HCT116 (cell line): Measurements from ENCODE around the gene FTO. TPM values are rescaled to one million over a fixed set of nuclear protein-coding genes. Genes with fewer than 3 reads are reported as not detected.
A peak's percentile ranks its signal among the peaks of the same experiment; 100 is the strongest.

Experiments used
- ATAC-seq: fragments of 200-7000 bp; cut with Tn5 transposase; 2 replicates; pipeline ENCODE4 v1.9.1; 2020; ENCODE audit warnings: mild to moderate bottlenecking, moderate library complexity
- BruUV-seq: library from RNA; stranded (reverse); fragments of 400-500 nt; replicated peaks from 2 replicates; lab custom pipeline; 2021; lab: Mats Ljungman, UMichigan
- CTCF ChIA-PET: fragments of 300-600 bp; sonication (Branson Sonifier 250); formaldehyde crosslinking; loops from one replicate; lab custom pipeline; 2021; ENCODE audit warnings: antibody characterized with exemption; lab: Charles Lee
- POLR2A ChIA-PET: fragments of 300-600, 350-600 bp; sonication (Branson Sonifier 250); formaldehyde crosslinking; loops from one replicate; lab custom pipeline; 2021; ENCODE audit warnings: antibody characterized with exemption; lab: Charles Lee
- RAD21 ChIA-PET, 2 experiments: fragments of 300-600 bp; sonication (Branson Sonifier 250); formaldehyde crosslinking; loops; one replicate each; lab custom pipeline; 2023; ENCODE audit warnings: low total read pairs in 2 of 2; ENCODE audit not compliant: uncharacterized antibody in 2 of 2, unreplicated experiment in 2 of 2, low non-redundant PET in 1 of 2; lab: Charles Lee
- DNase-seq: peaks from one replicate; pipeline ENCODE4 v3.0.0-alpha.2; 2010; ENCODE audit warnings: low read depth, low spot score
- H2AFZ ChIP-seq: fragments of 200-600 bp; shearing (Covaris generic), sonication (generic); 2 replicates; pipeline ENCODE4 v1.6.1; 2017; ENCODE audit warnings: low read depth, mixed run types, mixed read lengths, antibody characterized with exemption, low read length; ENCODE audit not compliant: poor library complexity, severe bottlenecking
- H3K27ac ChIP-seq: 2 replicates; pipeline ENCODE4 v1.5.1; 2012; ENCODE audit warnings: low read depth, low read length
- H3K27me3 ChIP-seq: fragments of 200-600 bp; sonication (generic); 2 replicates; pipeline ENCODE4 v1.6.1; 2016; ENCODE audit warnings: mixed run types, low read length, mixed read lengths; ENCODE audit not compliant: insufficient read depth
- H3K36me3 ChIP-seq, 2 experiments: fragments of 200-500 bp in 1 of 2; fragments of 200-600 bp in 1 of 2; sonication (Bioruptor generic) in 1 of 2; sonication (generic) in 1 of 2; 2 replicates each; pipeline versions ENCODE4 v1.5.1 to v1.6.1; 2014 to 2016; ENCODE audit warnings: low read length in 2 of 2, inconsistent platforms in 1 of 2, mixed read lengths in 1 of 2, mixed run types in 1 of 2; ENCODE audit not compliant: insufficient read depth in 2 of 2, control insufficient read depth in 1 of 2
- H3K4me1 ChIP-seq, 2 experiments: fragments of 200-600 bp in 1 of 2; sonication (generic) in 1 of 2; 2 replicates each; pipeline versions ENCODE4 v1.5.1 to v1.6.1; 2012 to 2017; ENCODE audit warnings: low read length in 2 of 2, inconsistent platforms in 1 of 2, mild to moderate bottlenecking in 1 of 2, mixed read lengths in 1 of 2, mixed run types in 1 of 2, moderate library complexity in 1 of 2; ENCODE audit not compliant: insufficient read depth in 2 of 2, control insufficient read depth in 1 of 2
- H3K4me2 ChIP-seq: fragments of 200-600 bp; sonication (generic); 2 replicates; pipeline ENCODE4 v1.6.1; 2017; ENCODE audit warnings: mixed run types, low read length, mixed read lengths
- H3K4me3 ChIP-seq, 2 experiments: fragments of 200-600 bp in 1 of 2; sonication (generic) in 1 of 2; replicated peaks in 1 of 2; 2 replicates each; pipeline ENCODE4 v1.5.1; 2011 to 2016; ENCODE audit warnings: low read length in 2 of 2, control low read depth in 1 of 2, low read depth in 1 of 2, mild to moderate bottlenecking in 1 of 2, mixed read lengths in 1 of 2, mixed run types in 1 of 2
- H3K79me2 ChIP-seq: fragments of 200-600 bp; sonication (generic); 2 replicates; pipeline ENCODE4 v1.6.1; 2017; ENCODE audit warnings: mild to moderate bottlenecking, mixed run types, low read length, moderate library complexity, mixed read lengths; ENCODE audit not compliant: insufficient read depth
- H3K9ac ChIP-seq: fragments of 200-600 bp; sonication (generic); 2 replicates; pipeline ENCODE4 v1.6.1; 2016; ENCODE audit warnings: low read length, mixed read lengths
- H3K9me2 ChIP-seq: fragments of 200-600 bp; sonication (generic), shearing (Covaris generic); 2 replicates; pipeline ENCODE4 v1.6.1; 2017; ENCODE audit warnings: mixed run types, mild to moderate bottlenecking, moderate library complexity; ENCODE audit not compliant: insufficient read depth
- H3K9me3 ChIP-seq, 2 experiments: fragments of 200-500 bp in 1 of 2; fragments of 200-600 bp in 1 of 2; sonication (Bioruptor generic) in 1 of 2; sonication (generic) in 1 of 2; 2 replicates each; pipeline ENCODE4 v1.6.1; 2014 to 2017; ENCODE audit warnings: low read length in 2 of 2, mixed read lengths in 2 of 2, inconsistent platforms in 1 of 2, low read depth in 1 of 2, mild to moderate bottlenecking in 1 of 2, mixed run types in 1 of 2, moderate library complexity in 1 of 2; ENCODE audit not compliant: control insufficient read depth in 1 of 2, insufficient read depth in 1 of 2
- H4K20me1 ChIP-seq: fragments of 200-600 bp; sonication (generic), shearing (Covaris generic); 2 replicates; pipeline ENCODE4 v1.6.1; 2017; ENCODE audit warnings: mixed run types, mild to moderate bottlenecking, moderate library complexity; ENCODE audit not compliant: insufficient read depth
- CBX3 ChIP-seq: IDR thresholded peaks from 2 replicates; pipeline ENCODE4 v1.6.1; 2012; ENCODE audit warnings: low read depth
- CEBPB ChIP-seq: IDR thresholded peaks from 2 replicates; pipeline ENCODE4 v1.6.1; 2012; ENCODE audit warnings: low read depth
- ELF1 ChIP-seq: IDR thresholded peaks from 2 replicates; pipeline ENCODE4 v1.6.1; 2012; ENCODE audit warnings: low read depth, borderline replicate concordance
- FOSL1 ChIP-seq: IDR thresholded peaks from 2 replicates; pipeline ENCODE4 v1.6.1; 2012; ENCODE audit warnings: low read depth
- RAD21 ChIP-seq: IDR thresholded peaks from 2 replicates; pipeline ENCODE4 v1.6.1; 2012; ENCODE audit warnings: low read depth, mild to moderate bottlenecking
- SIN3A ChIP-seq: IDR thresholded peaks from 2 replicates; pipeline ENCODE4 v1.6.1; 2012; ENCODE audit warnings: low read depth
- YY1 ChIP-seq: IDR thresholded peaks from 2 replicates; pipeline ENCODE4 v1.6.1; 2011; ENCODE audit warnings: low read length, low read depth, moderate library complexity, mild to moderate bottlenecking; ENCODE audit not compliant: insufficient replicate concordance; ENCODE audit errors: extremely low read depth
- intact Hi-C: fragments of 100-400 bp; cut with micrococcal nuclease; formaldehyde crosslinking; loops from 2 replicates; pipeline ENCODE4 v1.10.0; 2022
- total RNA-seq: library from RNA; stranded (reverse); gene quantifications from one replicate; pipeline ENCODE4 v1.2.1, GENCODE V29; 2021; ENCODE audit not compliant: unreplicated experiment
- TF ChIP-seq, protein P1 (sequence below), 3 experiments: fragments of 200-600 bp in 1 of 3; sonication (generic) in 1 of 3; IDR thresholded peaks in 2 of 3; conservative IDR thresholded peaks in 1 of 3; 2 replicates each; pipeline ENCODE4 v1.5.1; 2012 to 2017; ENCODE audit warnings: low read depth in 2 of 3, low read length in 2 of 3, antibody characterized with exemption in 1 of 3, borderline replicate concordance in 1 of 3, control low read depth in 1 of 3, mild to moderate bottlenecking in 1 of 3, mixed read lengths in 1 of 3, mixed run types in 1 of 3, moderate library complexity in 1 of 3; ENCODE audit not compliant: insufficient read depth in 1 of 3
- TF ChIP-seq, protein P2 (sequence below): IDR thresholded peaks from 2 replicates; pipeline ENCODE4 v1.6.1; 2011; ENCODE audit warnings: mild to moderate bottlenecking, low read length, moderate library complexity; ENCODE audit not compliant: insufficient replicate concordance; ENCODE audit errors: extremely low read depth

FTO gene
- total RNA-seq, 1 experiment from 2014 or later = 55.2 TPM

DNA sequence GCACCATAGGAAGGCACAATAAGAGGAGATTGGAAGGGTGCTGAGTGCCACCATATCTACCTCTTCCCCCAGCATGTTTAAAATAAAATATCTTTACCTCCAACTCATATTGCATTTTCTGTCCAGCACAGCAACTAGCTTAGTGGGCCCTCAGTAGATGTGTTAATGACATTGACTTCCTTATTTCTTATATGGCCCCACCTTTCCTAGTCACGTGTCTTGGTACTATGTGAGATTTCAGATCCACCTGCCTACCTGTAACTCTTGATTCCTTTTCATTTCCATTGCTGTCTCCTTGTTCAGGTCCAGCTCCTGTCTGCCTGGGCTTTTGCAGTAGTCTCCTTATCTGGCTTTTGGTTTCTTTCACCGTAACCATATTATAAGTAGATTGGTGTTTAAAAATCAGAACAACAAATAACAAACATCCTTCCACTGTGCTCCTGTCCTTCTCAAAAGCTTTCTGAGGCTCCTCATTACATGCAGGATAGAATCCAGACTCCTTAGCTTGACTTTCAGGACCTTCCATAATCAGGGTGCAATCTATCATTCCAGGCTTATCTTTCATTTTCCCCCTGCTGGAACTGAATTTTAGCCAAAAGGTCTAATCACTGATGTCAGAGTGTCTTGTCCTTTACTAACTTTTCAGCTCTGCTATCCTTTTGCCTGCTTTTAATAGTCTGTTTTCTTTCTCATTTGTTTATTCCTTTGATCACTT is 71.3 kb downstream of the FTO start (continued):
- TF ChIP-seq, protein P1, sequence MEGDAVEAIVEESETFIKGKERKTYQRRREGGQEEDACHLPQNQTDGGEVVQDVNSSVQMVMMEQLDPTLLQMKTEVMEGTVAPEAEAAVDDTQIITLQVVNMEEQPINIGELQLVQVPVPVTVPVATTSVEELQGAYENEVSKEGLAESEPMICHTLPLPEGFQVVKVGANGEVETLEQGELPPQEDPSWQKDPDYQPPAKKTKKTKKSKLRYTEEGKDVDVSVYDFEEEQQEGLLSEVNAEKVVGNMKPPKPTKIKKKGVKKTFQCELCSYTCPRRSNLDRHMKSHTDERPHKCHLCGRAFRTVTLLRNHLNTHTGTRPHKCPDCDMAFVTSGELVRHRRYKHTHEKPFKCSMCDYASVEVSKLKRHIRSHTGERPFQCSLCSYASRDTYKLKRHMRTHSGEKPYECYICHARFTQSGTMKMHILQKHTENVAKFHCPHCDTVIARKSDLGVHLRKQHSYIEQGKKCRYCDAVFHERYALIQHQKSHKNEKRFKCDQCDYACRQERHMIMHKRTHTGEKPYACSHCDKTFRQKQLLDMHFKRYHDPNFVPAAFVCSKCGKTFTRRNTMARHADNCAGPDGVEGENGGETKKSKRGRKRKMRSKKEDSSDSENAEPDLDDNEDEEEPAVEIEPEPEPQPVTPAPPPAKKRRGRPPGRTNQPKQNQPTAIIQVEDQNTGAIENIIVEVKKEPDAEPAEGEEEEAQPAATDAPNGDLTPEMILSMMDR (IDR thresholded peaks at IDR 0.05 in 2 of 3, conservative IDR thresholded peaks at IDR 0.05 in 1 of 3; ENCODE audit: borderline replicate concordance in 1 of 3, insufficient read depth in 1 of 3, low read depth in 2 of 3, low read length in 2 of 3) = no peak
- TF ChIP-seq YY1 = no peak
- TF ChIP-seq SIN3A = no peak
- no peak for TF ChIP-seq RAD21
- TF ChIP-seq ELF1 = no peak

DNA sequence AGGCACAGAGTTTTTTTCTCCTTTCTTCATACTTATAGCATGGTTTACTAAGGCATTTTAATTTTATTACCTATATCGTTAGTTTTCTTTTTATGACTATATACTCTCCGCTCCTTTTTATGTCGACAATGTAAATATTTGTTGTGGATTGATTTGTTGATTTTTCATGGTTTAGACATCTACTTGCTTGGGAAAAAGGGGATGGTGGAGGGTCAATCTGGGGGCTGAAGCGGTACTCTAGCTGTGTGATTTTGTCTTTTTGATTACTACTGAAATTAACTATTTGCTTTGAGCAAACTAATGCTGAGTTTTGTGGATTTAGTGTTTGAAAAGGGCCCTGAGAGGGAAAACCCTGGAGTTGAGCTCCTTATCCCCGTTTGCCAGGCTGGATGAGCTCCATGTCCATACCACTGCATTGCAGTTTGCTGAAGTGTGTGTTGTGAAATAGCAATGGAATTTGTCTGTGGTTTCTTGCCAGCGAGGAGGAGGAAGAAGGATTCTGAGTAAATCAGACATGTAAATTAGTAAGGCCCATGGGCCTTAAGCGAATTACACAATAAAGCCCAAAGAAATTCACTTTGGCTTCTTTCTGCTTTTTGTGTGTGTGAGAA is 72.0 kb downstream of the FTO start:
- H3K4me2 ChIP-seq = peak overlapping the region; percentile 41
- peaks cover 29 to 38% of the 10 kb centered on the region in 2 experiments for H3K4me1 ChIP-seq
- CTCF ChIA-PET = interaction anchor here (2.3 kb wide), 1 partner anchor 226 kb away, joined by 5 read pairs; no protein-coding TSS in a partner anchor
- H3K9ac ChIP-seq = no peak overlapping the region
- H4K20me1 ChIP-seq = no peaks in the 10 kb centered on the region
- DNase-seq (no peak), ATAC-seq (peak; percentile 57)
- H3K27ac ChIP-seq = no peak overlapping the region
- intact Hi-C loops = loop anchor here (10.0 kb wide), 4 partner anchors 509 to 1249 kb away; partner anchors contain the start of gene IRX3
- no peaks in the 10 kb centered on the region for H3K36me3 ChIP-seq
- no TSS peak for BruUV-seq
- no peak overlapping the region; a peak in 1 of 4 replicates for H3K4me3 ChIP-seq
- H3K27me3 ChIP-seq = no peaks in the 10 kb centered on the region
- POLR2A ChIA-PET = no interaction called here
- H3K9me2 ChIP-seq = no peaks in the 10 kb centered on the region
- peaks cover 12% of the 10 kb centered on the region; the same call in 1 of the 2 replicates for H3K79me2 ChIP-seq
- RAD21 ChIA-PET = no interaction called here
- H2AFZ ChIP-seq = no peak overlapping the region
- H3K9me3 ChIP-seq = no peaks in the 10 kb centered on the region
- TF ChIP-seq CBX3 (0 out of 2 replicates have a peak, but pooled peaks have one; percentile 26), FOSL1 (0 out of 2 replicates have a peak, but pooled peaks have one; percentile 8), RAD21 (peak; percentile 14; the same call in 1 of the 2 replicates), CEBPB (peak; percentile 94)
- TF ChIP-seq, protein P2, sequence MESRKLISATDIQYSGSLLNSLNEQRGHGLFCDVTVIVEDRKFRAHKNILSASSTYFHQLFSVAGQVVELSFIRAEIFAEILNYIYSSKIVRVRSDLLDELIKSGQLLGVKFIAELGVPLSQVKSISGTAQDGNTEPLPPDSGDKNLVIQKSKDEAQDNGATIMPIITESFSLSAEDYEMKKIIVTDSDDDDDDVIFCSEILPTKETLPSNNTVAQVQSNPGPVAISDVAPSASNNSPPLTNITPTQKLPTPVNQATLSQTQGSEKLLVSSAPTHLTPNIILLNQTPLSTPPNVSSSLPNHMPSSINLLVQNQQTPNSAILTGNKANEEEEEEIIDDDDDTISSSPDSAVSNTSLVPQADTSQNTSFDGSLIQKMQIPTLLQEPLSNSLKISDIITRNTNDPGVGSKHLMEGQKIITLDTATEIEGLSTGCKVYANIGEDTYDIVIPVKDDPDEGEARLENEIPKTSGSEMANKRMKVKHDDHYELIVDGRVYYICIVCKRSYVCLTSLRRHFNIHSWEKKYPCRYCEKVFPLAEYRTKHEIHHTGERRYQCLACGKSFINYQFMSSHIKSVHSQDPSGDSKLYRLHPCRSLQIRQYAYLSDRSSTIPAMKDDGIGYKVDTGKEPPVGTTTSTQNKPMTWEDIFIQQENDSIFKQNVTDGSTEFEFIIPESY = no peak
